Muscle layer of duodenum (tissue), 2 donors: Measurements from ENCODE around the gene BCAM.
A peak's percentile ranks its signal among the peaks of the same experiment; 100 is the strongest.
"Not testable (repeated sequence)": the region's sequence is repeated elsewhere in the genome, so short reads cannot be mapped to it uniquely, and the experiment has no call there.

Experiments
- H3K27ac ChIP-seq: one replicate; pipeline ENCODE4 v1.7.0; 2013; ENCODE audit warnings: mild to moderate bottlenecking, low read length
- H3K27me3 ChIP-seq: one replicate; pipeline ENCODE4 v1.7.0; 2013; ENCODE audit warnings: low read depth, mild to moderate bottlenecking, control low read depth, low read length
- H3K36me3 ChIP-seq, 2 donors: one replicate each; pipeline ENCODE4 v1.7.0; 2013; ENCODE audit warnings: low read length in 2 of 2, control low read depth in 1 of 2, mild to moderate bottlenecking in 1 of 2; ENCODE audit not compliant: insufficient read depth in 2 of 2, control insufficient read depth in 1 of 2
- H3K4me1 ChIP-seq, 2 donors: one replicate each; pipeline ENCODE4 v1.7.0; 2013; ENCODE audit warnings: low read length in 2 of 2, mild to moderate bottlenecking in 2 of 2, control low read depth in 1 of 2, moderate library complexity in 1 of 2; ENCODE audit not compliant: insufficient read depth in 2 of 2, control insufficient read depth in 1 of 2
- H3K4me3 ChIP-seq, 2 donors: one replicate each; pipeline ENCODE4 v1.7.0; 2013; ENCODE audit warnings: low read length in 2 of 2, low read depth in 1 of 2, mild to moderate bottlenecking in 1 of 2
- H3K9me3 ChIP-seq, 2 donors: one replicate each; pipeline ENCODE4 v1.7.0; 2013; ENCODE audit warnings: low read length in 2 of 2, control low read depth in 1 of 2, mild to moderate bottlenecking in 1 of 2; ENCODE audit not compliant: control insufficient read depth in 1 of 2
- donor health status: healthy.

The BCAM gene

DNA sequence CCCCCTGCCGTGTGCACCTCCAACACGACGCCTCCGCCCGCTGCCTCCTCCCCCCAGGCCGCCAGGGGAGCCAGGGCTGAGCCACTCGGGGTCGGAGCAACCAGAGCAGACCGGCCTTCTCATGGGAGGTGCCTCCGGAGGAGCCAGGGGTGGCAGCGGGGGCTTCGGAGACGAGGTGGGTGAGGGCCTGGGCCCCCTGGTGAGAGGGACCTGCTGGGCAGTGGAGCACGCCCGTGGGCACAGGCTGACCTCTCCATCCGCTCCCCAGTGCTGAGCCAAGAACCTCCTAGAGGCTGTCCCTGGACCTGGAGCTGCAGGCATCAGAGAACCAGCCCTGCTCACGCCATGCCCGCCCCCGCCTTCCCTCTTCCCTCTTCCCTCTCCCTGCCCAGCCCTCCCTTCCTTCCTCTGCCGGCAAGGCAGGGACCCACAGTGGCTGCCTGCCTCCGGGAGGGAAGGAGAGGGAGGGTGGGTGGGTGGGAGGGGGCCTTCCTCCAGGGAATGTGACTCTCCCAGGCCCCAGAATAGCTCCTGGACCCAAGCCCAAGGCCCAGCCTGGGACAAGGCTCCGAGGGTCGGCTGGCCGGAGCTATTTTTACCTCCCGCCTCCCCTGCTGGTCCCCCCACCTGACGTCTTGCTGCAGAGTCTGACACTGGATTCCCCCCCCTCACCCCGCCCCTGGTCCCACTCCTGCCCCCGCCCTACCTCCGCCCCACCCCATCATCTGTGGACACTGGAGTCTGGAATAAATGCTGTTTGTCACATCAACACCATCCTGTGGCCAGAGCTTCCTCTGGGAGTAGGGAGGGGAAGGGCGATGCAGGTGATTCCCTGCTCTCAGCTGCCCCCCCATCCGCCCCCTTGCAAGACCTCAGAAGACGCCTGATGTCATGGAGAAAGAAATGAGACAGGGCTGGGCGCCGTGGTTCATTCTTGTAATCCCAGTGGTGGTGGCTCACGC lies 12.0 kb downstream of the BCAM start:
- H3K27ac ChIP-seq = no peak overlapping the region

GRCh38 chr19:44822177-44822576 lies 13.3 kb downstream of the BCAM start:
- Histone ChIP-seq H3K36me3 (no peaks in the 10 kb centered on the region), H3K9me3 (no peaks in the 10 kb centered on the region), H3K4me1 (peaks cover 0 to 4% of the 10 kb centered on the region in 2 donors), H3K27ac (no peak overlapping the region), H3K27me3 (no peaks in the 10 kb centered on the region), H3K4me3 (no peak overlapping the region)

More for the DNA sequence above, 12.0 kb downstream of the BCAM start:
- Histone ChIP-seq H3K9me3 (no peaks in the 10 kb centered on the region), H3K27me3 (no peaks in the 10 kb centered on the region), H3K36me3 (no peaks in the 10 kb centered on the region), H3K4me3 (no peak overlapping the region), H3K4me1 (peaks cover 0 to 4% of the 10 kb centered on the region in 2 donors)

DNA sequence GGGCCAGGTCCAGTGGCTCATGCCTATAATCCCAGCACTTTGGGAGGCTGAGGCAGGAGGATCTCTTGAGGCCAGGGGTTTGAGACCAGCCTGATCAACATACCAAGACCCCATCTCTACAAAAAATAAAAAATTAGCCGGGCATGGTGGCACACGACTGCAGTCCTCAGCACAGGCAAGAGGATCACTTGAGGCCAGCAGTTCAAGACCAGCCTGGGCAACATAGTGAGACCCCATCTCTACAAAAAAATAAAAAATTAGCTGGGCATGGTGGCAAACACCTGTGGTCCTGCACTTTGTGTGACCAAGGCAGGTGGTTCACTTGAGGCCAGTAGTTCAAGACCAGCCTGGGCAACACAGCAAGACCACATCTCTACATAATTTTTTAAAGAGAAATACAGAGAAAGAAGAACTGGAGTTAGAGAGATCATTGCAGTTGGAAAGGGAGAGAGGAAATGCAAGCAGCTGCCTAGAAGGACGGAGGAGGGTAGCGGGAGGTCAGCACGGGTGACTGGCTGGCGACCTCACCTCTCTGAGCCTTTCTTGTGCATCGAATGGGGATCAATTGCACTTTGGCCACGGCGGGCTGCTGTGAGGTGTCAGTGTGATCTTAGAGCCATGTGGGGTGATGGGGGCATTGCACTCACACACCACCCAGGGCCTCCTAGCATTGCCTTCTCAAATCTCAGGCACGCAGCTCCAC lies 13.9 kb downstream of the BCAM start:
- Histone ChIP-seq H3K27me3 (no peaks in the 10 kb centered on the region), H3K9me3 (no peaks in the 10 kb centered on the region), H3K36me3 (no peaks in the 10 kb centered on the region), H3K4me1 (peaks cover 0 to 4% of the 10 kb centered on the region in 2 donors), H3K4me3 (no peak overlapping the region), H3K27ac (no peak overlapping the region)

GRCh38 chr19:44823373-44823698 lies 14.4 kb downstream of the BCAM start:
- no peak overlapping the region for H3K4me3 ChIP-seq
- no peak overlapping the region for H3K27ac ChIP-seq
- no peaks in the 10 kb centered on the region for H3K36me3 ChIP-seq
- no peaks in the 10 kb centered on the region for H3K9me3 ChIP-seq
- no peaks in the 10 kb centered on the region for H3K27me3 ChIP-seq
- peaks cover 0 to 4% of the 10 kb centered on the region in 2 donors for H3K4me1 ChIP-seq

DNA sequence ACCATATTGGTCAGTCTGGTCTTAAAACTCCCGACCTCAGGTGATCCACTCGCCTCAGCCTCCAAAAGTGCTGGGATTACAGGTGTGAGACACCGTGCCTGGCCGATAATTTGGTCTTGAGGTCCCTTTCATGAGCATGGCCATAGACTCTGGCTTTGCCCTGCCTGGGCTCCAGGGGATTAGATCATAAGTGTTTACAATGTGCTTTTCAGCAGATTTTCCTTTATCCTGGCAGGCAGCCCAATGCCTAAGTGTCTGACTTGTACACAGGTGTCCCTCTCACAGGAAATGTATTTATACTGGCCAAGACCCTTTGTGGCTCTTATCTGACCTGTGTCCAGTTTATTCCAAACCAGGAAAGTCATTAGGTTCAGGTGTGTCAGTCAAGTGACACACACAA lies 15.9 kb downstream of the BCAM start:
- no peaks in the 10 kb centered on the region for H3K27me3 ChIP-seq
- H3K27ac ChIP-seq = no peak overlapping the region
- H3K36me3 ChIP-seq = no peaks in the 10 kb centered on the region
- no peaks in the 10 kb centered on the region for H3K9me3 ChIP-seq
- no peak overlapping the region for H3K4me3 ChIP-seq
- peaks cover 0 to 4% of the 10 kb centered on the region in 2 donors for H3K4me1 ChIP-seq

DNA sequence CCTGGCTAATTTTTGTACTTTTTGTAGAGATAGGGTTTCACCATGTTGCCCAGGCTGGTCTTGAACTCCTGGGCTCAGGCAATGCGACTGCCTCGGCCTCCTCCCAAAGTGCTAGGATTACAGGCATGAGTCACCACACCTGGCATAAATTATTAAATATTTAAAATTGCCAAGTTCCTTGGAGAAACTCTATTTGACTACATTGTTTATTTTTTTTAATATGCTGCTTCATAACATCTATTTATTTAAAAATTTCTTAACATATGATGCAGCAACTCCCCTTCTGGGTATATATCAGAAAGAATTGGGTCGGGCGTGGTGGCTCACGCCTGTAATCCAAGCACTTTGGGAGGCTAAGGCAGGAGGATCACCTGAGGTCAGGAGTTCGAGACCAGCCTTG lies 24.0 kb downstream of the BCAM start:
- not testable (repeated sequence) for H3K27ac ChIP-seq, H3K27me3 ChIP-seq, H3K9me3 ChIP-seq, H3K4me1 ChIP-seq, H3K36me3 ChIP-seq, H3K4me3 ChIP-seq

- not testable (repeated sequence) for H3K4me1 ChIP-seq, H3K27ac ChIP-seq, H3K4me3 ChIP-seq, H3K9me3 ChIP-seq, H3K27me3 ChIP-seq, H3K36me3 ChIP-seq
Measured at GRCh38 chr19:44834399-44834798, 25.5 kb downstream of the BCAM start.

- Histone ChIP-seq H3K9me3 (no peaks in the 10 kb centered on the region), H3K27ac (no peak overlapping the region), H3K4me1 (no peaks in the 10 kb centered on the region), H3K36me3 (no peaks in the 10 kb centered on the region), H3K27me3 (no peaks in the 10 kb centered on the region), H3K4me3 (no peak overlapping the region)
Measured at GRCh38 chr19:44839276-44839675, 30.4 kb downstream of the BCAM start.

DNA sequence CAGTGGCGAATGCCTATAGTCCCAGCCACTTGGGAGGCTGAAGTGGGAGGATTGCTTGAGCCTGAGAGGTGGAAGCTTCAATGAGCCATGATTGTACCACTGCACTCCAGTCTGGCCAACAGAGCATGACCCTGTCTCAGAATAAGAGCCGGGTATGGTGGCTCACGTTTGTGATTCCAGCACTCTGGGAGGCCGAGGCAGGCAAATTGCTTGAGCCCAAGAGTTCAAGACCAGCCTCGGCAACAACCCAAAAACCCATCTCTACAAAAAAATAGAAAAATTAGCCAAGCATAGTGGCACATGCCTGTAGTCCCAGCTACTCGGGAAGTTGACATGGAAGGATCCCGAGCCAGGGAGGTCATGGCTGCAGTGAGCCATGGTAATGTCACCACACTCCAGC lies 31.9 kb downstream of the BCAM start:
- Histone ChIP-seq H3K9me3 (no peaks in the 10 kb centered on the region), H3K27ac (no peak overlapping the region)

DNA sequence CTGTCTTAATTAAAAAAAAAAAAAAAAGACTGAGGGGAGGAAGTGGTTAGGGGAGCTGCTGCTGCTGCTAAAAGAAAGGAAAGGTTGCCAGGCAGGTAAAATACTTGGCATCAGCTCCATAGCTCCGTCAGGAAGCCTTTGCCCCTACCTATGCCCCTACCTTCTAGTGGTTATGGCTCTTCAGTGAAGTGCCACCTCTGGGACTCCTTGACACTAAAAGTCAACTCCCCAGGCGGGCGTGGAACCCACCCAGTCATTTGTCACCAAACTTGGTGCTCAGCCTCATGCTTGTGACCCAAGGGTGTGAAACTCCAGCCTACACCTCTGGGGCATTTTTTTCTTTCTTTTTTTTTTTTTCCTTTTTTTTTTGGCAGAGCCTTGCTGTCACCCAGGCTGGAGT lies 32.3 kb downstream of the BCAM start:
- Histone ChIP-seq H3K27me3 (no peaks in the 10 kb centered on the region), H3K4me1 (peaks cover 4 to 9% of the 10 kb centered on the region in 2 donors), H3K27ac (no peak overlapping the region), H3K36me3 (no peaks in the 10 kb centered on the region), H3K9me3 (no peaks in the 10 kb centered on the region), H3K4me3 (no peak overlapping the region)

More for the DNA sequence above, 31.9 kb downstream of the BCAM start:
- peaks cover 4 to 9% of the 10 kb centered on the region in 2 donors for H3K4me1 ChIP-seq
- no peaks in the 10 kb centered on the region for H3K36me3 ChIP-seq
- no peaks in the 10 kb centered on the region for H3K27me3 ChIP-seq
- no peak overlapping the region for H3K4me3 ChIP-seq

DNA sequence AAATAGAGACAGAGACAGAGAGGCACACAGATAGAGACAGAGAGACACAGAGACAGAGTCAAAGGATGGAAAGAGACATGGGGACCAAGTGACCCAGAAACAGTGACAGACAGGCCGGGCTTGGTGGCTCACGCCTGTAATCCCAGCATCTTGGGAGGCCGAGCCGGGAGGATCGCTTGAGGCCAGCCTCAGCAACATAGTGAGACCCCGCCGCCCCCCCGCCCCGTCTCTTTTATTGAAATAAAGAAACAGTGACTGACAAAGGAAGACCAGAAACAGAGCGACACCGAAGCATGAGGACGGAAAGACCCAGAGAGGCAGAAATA lies 36.3 kb downstream of the BCAM start:
- Histone ChIP-seq H3K27me3 (no peaks in the 10 kb centered on the region), H3K36me3 (no peaks in the 10 kb centered on the region), H3K4me3 (peak overlapping the region; percentile 62 to 71), H3K9me3 (no peaks in the 10 kb centered on the region), H3K4me1 (peaks cover 13 to 36% of the 10 kb centered on the region in 2 donors), H3K27ac (peak overlapping the region; percentile 74)
